D341Med (cell line): Measurements from ENCODE around the gene MRTFB.
A peak's percentile ranks its signal among the peaks of the same experiment; 100 is the strongest.

Experiments
- DNase-seq: peaks from one replicate; pipeline ENCODE4 v3.0.0; 2012; ENCODE audit warnings: low spot score

The MRTFB gene

GRCh38 chr16:14236401-14236800 is 165.3 kb downstream of the MRTFB start:
- DNase-seq = no peak

- no peak for DNase-seq
Observed at GRCh38 chr16:14238756-14239155, 167.6 kb downstream of the MRTFB start.

DNA sequence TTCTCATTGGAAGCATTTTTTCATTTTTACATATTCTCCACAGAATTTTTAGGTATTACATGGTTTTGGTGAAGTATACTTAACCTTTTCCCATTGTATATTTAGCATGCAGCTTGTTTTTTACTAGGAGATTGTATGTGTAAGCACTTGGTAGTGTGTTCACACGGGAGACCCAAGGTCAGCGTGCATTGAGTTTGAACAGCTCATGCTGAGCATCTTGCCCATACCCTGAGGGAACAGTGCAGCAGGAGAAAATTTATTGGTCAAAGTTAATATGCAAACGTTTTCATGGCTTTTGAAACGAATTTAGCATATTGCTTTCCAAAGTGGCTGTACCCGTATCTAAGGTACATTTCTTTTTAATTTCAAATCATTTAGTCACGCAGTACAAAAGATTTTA is 168.7 kb downstream of the MRTFB start:
- DNase-seq = no peak

GRCh38 chr16:14240219-14240843 is 169.2 kb downstream of the MRTFB start:
- no peak for DNase-seq

GRCh38 chr16:14240964-14241363 is 169.8 kb downstream of the MRTFB start:
- no peak for DNase-seq

- DNase-seq = no peak
Observed at GRCh38 chr16:14241631-14242030, 170.5 kb downstream of the MRTFB start.

DNA sequence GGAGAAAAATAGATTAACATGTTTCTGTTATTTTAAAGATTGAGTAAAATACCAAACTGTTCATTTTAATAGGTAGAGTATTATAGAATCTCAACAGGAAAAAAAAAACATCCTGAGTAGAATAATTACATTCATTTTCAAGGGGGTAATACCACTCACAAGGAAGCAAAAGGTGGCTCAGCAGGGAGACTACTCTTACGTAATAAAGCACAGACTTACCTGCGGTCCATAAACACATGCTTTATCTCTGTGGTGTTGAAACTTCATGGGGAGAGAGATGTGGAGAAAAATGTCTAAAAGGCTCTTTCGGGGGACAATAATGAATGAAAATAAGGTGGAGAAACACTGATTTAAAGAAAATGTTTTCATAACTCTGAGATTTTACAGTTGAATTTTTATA is 171.7 kb downstream of the MRTFB start:
- DNase-seq = no peak

GRCh38 chr16:14244196-14245010 is 173.3 kb downstream of the MRTFB start:
- no peak for DNase-seq

DNA sequence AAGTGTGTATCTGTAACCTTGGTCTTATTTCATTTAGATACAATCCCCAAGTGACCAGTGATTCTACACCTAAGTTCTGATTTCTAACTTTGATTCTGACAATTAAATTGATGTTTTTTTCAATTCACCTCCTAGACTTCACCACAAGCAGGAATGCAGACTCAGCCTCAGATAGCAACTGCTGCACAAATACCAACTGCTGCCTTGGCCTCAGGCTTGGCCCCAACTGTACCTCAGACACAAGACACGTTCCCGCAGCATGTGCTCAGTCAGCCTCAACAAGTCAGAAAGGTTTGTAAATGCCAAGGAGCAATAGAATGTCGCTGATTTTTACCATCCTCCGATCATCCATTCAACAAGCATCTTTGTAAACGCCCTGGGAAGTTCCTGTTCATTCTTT is 177.7 kb downstream of the MRTFB start:
- DNase-seq = no peak

DNA sequence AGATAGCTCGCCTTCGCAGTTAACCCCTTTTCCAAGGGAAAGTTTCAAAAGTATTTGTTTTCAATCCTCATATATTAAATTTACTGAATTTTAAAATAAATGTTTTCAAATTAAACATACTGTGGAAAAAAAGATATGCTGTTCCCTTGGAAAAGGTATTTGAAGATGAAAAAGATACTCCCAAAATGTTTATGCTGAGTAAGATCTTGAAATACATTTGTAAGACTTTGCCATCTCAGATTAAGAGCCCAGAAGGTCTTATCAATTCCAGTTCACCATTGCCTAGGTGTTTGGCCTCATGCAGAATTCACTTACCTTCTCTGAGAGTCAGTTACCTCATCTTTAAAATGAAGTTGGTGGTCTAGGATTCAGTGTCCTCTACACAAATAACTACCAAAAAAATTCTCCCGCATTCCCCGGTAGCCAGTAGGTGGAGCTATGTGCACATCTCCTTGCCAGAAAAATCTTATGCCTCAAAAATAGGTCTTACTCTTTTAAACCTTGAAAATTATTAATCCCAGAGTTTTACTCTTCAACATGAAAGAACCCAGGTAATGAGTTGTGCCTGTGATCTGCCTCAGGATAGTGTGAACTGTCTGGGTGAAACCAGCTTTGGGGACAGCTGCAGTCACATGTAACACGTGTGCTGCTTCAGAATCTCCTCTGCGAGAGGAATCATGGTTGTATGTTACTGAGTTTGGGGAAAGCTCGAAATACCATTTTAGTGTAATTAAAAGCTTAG is 178.3 kb downstream of the MRTFB start:
- DNase-seq = peak; percentile 58

DNA sequence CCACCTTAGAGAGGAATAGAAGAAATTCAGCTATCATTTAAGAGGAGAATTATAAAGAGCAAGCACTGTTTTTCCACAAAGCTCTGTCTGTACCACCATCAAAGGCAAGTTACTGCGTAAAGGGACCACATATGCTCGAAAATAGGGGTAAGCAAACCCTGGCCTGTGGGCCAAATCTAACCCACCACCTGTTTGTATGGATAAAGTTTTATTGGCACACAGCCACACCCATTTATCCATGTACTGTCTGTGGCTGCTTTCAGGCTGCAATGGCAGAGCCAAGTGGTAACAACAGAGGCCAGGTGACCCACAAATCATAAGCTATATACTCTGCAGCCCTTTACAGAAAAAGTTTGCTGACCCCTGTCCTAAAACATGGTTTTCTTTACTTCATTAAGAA is 180.3 kb downstream of the MRTFB start:
- no peak for DNase-seq

DNA sequence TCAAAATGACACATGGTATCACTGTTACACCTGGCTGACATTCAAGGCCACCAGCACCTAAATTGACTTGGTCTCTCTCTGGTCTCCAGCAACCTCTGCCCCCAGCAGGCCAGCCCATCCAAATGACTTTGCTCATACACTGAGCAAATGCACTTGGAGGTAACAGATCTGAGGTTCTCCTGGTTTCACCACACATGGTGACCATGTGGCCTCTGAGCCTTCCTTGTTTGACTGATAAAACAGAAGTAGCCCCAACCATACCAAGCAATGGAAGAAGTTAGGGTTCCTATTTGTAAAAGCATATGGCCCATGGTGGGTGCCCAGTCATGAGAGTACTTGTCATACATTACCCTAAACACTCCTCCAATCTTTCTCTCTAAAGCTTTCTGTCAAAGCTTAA is 181.7 kb downstream of the MRTFB start:
- DNase-seq = no peak

GRCh38 chr16:14263011-14263410 is 191.9 kb downstream of the MRTFB start:
- DNase-seq = no peak

- DNase-seq = no peak
Observed at GRCh38 chr16:14263769-14264168, 192.7 kb downstream of the MRTFB start.

DNA sequence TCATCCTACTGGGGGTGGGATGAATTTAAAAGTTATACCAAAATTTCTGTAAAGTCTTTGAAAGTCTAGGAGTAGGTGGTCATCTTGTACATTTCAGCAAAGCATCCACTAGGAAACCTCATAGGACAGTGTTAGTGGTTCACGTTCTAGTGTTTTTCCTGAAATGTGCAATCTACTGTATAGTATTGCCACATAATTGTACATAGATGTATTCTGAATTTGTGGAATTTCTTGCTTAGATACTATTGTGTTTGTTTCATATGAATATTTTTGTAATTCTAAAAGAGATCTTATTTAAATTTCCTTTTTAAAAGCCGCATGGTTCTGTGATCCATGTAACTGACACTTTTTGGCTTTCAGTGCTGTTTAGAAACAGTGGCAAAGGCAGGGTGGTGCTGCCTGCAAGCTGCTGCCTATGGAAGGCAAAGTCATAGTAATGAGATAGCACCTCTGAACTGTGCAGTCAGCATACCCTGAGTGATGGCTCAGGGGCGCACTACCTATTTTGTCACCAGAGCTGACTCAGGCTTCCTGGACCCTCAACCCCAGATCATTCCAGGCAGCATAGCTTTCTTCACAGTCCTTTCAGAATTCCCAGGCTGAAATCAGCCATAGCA is 193.3 kb downstream of the MRTFB start:
- no peak for DNase-seq

DNA sequence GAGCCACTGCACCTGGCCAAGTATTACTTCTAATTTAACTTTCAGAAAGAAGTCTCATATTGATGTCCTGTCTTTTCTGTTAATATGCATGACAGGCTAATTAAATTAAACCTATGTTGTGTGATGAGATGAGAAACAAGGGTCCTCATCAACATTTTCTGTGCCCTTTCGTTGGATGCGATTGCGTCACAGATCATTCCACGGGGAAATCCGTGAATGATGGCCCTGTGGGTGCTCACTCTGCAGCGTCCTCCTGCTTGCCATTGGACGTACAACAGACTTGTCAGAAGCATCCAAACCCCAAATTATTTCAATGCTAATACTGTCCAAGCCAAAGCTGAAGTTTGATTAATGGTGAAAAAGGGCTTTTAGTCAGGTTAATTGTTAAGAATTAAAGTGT is 197.0 kb downstream of the MRTFB start:
- no peak for DNase-seq

GRCh38 chr16:14275934-14276333 is 204.8 kb downstream of the MRTFB start:
- no peak for DNase-seq

- no peak for DNase-seq
Observed at GRCh38 chr16:14278749-14279148, 207.6 kb downstream of the MRTFB start.

GRCh38 chr16:14280541-14280940 is 209.4 kb downstream of the MRTFB start:
- no peak for DNase-seq

DNA sequence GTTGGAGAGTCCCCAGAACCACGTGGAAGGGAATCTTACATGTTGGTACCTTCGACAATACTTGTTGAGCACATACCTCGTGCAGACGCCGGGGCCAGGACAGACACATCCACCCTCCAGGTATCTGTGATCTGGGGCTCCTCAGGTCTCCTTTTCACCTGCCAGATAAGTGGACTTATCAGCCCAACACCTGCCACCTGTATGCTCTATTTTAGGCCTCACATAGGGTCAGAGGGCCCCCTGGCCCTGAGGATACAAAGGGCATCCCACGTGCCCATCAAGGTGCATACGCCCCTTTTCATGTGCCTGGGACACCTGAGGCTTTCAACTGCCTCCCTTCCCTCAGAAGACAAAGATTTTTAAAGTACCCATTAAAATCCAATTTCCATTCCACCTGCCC is 212.7 kb downstream of the MRTFB start:
- no peak for DNase-seq

- no peak for DNase-seq
Observed at GRCh38 chr16:14284371-14284770, 213.3 kb downstream of the MRTFB start.

- DNase-seq = peak; percentile 54
Observed at GRCh38 chr16:14284930-14285512, 213.9 kb downstream of the MRTFB start.
